A549 (cell line): ENCODE results near the gene NEAT1. TPM values are rescaled to one million over a fixed set of nuclear protein-coding genes. Genes with fewer than 3 reads are reported as not detected.

Experiments used
- ATAC-seq, 2 experiments: fragments of 200-7000 bp in 1 of 2; fragments of >200 bp in 1 of 2; cut with Nextera tagmentation in 1 of 2; cut with Tn5 transposase in 1 of 2; 3 replicates each; pipeline versions ENCODE4 v1.8.0 to v1.9.1; 2018 to 2020; ENCODE audit warnings: mild to moderate bottlenecking in 1 of 2, moderate library complexity in 1 of 2
- CTCF ChIA-PET: fragments of 300-600 bp; sonication (Branson Sonifier 250); formaldehyde crosslinking; extraction: SDS; loops from one replicate; lab custom pipeline; 2021; ENCODE audit warnings: antibody characterized with exemption, inconsistent platforms; lab: Yijun Ruan, JAX
- POLR2A ChIA-PET: fragments of 350-600 bp; formaldehyde crosslinking; extraction: SDS; loops from one replicate; lab custom pipeline; 2021; ENCODE audit warnings: antibody characterized with exemption, inconsistent platforms; lab: Yijun Ruan, JAX
- DNase-seq, 2 experiments: peaks; one replicate each; pipeline versions ENCODE4 v3.0.0 to v3.0.0-alpha.2; 2011 to 2016; ENCODE audit warnings: low read depth in 1 of 2, low spot score in 1 of 2
- FAIRE-seq: peaks from 2 replicates; lab custom pipeline; 2011; peaks lifted over from hg19 to GRCh38; lab: Jason Lieb, UNC
- H3K27ac ChIP-seq, 2 experiments: fragments of >200 bp; sonication (Bioruptor Twin); formaldehyde crosslinking; 3 replicates each; pipeline ENCODE4 v1.5.1; 2016 to 2017
- H3K4me1 ChIP-seq: fragments of >200 bp; sonication (Bioruptor Twin); formaldehyde crosslinking; 3 replicates; pipeline ENCODE4 v1.6.1; 2016
- H3K4me2 ChIP-seq: fragments of >200 bp; sonication (Bioruptor Twin); formaldehyde crosslinking; 3 replicates; pipeline ENCODE4 v1.6.1; 2016
- H3K4me3 ChIP-seq: fragments of >200 bp; sonication (Bioruptor Twin); formaldehyde crosslinking; 3 replicates; pipeline ENCODE4 v1.5.1; 2016
- H3K9me3 ChIP-seq: fragments of >200 bp; sonication (Bioruptor Twin); formaldehyde crosslinking; 3 replicates; pipeline ENCODE4 v1.6.1; 2016
- BCL3 ChIP-seq: fragments of >200 bp; sonication (Bioruptor Twin); formaldehyde crosslinking; IDR thresholded peaks from 3 replicates; pipeline ENCODE4 v1.6.1; 2016
- CBX8 ChIP-seq: fragments of 200-600 bp; sonication (generic); IDR thresholded peaks from 2 replicates; pipeline ENCODE4 v1.6.1; 2016
- CHD2 ChIP-seq: fragments of 150-350 bp; IDR thresholded peaks from 2 replicates; pipeline ENCODE4 v1.6.1; 2014; ENCODE audit warnings: low read length; ENCODE audit not compliant: partially characterized antibody
- CHD4 ChIP-seq: fragments of 200-600 bp; sonication (generic); IDR thresholded peaks from 2 replicates; pipeline ENCODE4 v1.6.1; 2016; ENCODE audit warnings: antibody characterized with exemption, mild to moderate bottlenecking, borderline replicate concordance
- CTCF ChIP-seq: fragments of >200 bp; sonication (Bioruptor Twin); formaldehyde crosslinking; IDR thresholded peaks from 3 replicates; pipeline ENCODE4 v1.5.1; 2016
- EHF ChIP-seq: fragments of 250-450 bp; sonication (Bioruptor Pico); IDR thresholded peaks from 2 replicates; pipeline ENCODE4 v1.5.0; 2020; ENCODE audit warnings: mild to moderate bottlenecking
- ELK1 ChIP-seq: fragments of 150-350 bp; IDR thresholded peaks from 2 replicates; pipeline ENCODE4 v1.6.1; 2014; ENCODE audit warnings: low read depth, mild to moderate bottlenecking, low read length
- EP300 ChIP-seq, 2 experiments: fragments of >200 bp; sonication (Bioruptor Twin); formaldehyde crosslinking; IDR thresholded peaks; 2 replicates in 1 of 2; 3 replicates in 1 of 2; pipeline ENCODE4 v1.6.1; 2016 to 2017
- FOXS1 ChIP-seq: fragments of 250-450 bp; sonication (Bioruptor Pico); IDR thresholded peaks from 2 replicates; pipeline ENCODE4 v1.5.0; 2020; ENCODE audit warnings: mild to moderate bottlenecking, moderate library complexity
- GATA3 ChIP-seq: IDR thresholded peaks from 2 replicates; pipeline ENCODE4 v1.6.1; 2012; ENCODE audit warnings: borderline replicate concordance
- HES2 ChIP-seq: fragments of >200 bp; sonication (Bioruptor Twin); formaldehyde crosslinking; IDR thresholded peaks from 2 replicates; pipeline ENCODE4 v1.6.1; 2016
- HOXB13 ChIP-seq: fragments of 250-450 bp; sonication (Bioruptor Pico); IDR thresholded peaks from 2 replicates; pipeline ENCODE4 v1.5.0; 2020; ENCODE audit warnings: low read depth, mild to moderate bottlenecking, moderate library complexity
- HOXB5 ChIP-seq: fragments of 250-450 bp; sonication (Bioruptor Pico); IDR thresholded peaks from 2 replicates; pipeline ENCODE4 v1.5.0; 2020; ENCODE audit warnings: mild to moderate bottlenecking, moderate library complexity
- JUNB ChIP-seq: fragments of >200 bp; sonication (Bioruptor Twin); formaldehyde crosslinking; IDR thresholded peaks from 2 replicates; pipeline ENCODE4 v1.6.1; 2016
- KDM5A ChIP-seq: fragments of 200-600 bp; sonication (generic); IDR thresholded peaks from 2 replicates; pipeline ENCODE4 v1.6.1; 2016; ENCODE audit warnings: antibody characterized with exemption, mild to moderate bottlenecking
- MYC ChIP-seq: IDR thresholded peaks from 2 replicates; pipeline ENCODE4 v1.6.1; 2012; ENCODE audit warnings: mild to moderate bottlenecking, inconsistent platforms, low read length, improper control_type of control experiment, borderline replicate concordance
- NFE2L2 ChIP-seq: fragments of 150-350 bp; conservative IDR thresholded peaks from 2 replicates; pipeline ENCODE4 v1.6.1; 2014; ENCODE audit warnings: low read length
- PBX3 ChIP-seq: IDR thresholded peaks from 2 replicates; pipeline ENCODE4 v1.6.1; 2012
- PHF8 ChIP-seq: fragments of 200-600 bp; sonication (generic); IDR thresholded peaks from 2 replicates; pipeline ENCODE4 v1.6.1; 2016; ENCODE audit warnings: low read depth, mild to moderate bottlenecking, antibody characterized with exemption, moderate library complexity, borderline replicate concordance
- POLR2A ChIP-seq: IDR thresholded peaks from 2 replicates; pipeline ENCODE4 v1.6.1; 2012; ENCODE audit warnings: mild to moderate bottlenecking, low read length
- POLR2AphosphoS2 ChIP-seq: conservative IDR thresholded peaks from 2 replicates; pipeline ENCODE4 v1.6.1; 2012; ENCODE audit warnings: low read length, improper control_type of control experiment, inconsistent platforms
- RCOR1 ChIP-seq: fragments of 150-350 bp; IDR thresholded peaks from 2 replicates; pipeline ENCODE4 v1.6.1; 2014; ENCODE audit warnings: antibody characterized with exemption, low read length, low read depth
- RNF2 ChIP-seq: fragments of 200-600 bp; sonication (generic); IDR thresholded peaks from 2 replicates; pipeline ENCODE4 v1.6.1; 2016; ENCODE audit warnings: low read depth, mild to moderate bottlenecking, antibody characterized with exemption, moderate library complexity, borderline replicate concordance
- SMC3 ChIP-seq: fragments of >200 bp; sonication (Bioruptor Twin); formaldehyde crosslinking; IDR thresholded peaks from 3 replicates; pipeline ENCODE4 v1.6.1; 2018; ENCODE audit warnings: inconsistent platforms
- TP53 ChIP-seq: fragments of 250-450 bp; sonication (Bioruptor Pico); IDR thresholded peaks from 2 replicates; pipeline ENCODE4 v1.5.0; 2021; ENCODE audit warnings: mild to moderate bottlenecking, moderate library complexity
- ZNF302 ChIP-seq: fragments of 250-450 bp; sonication (Bioruptor Pico); IDR thresholded peaks from 2 replicates; pipeline ENCODE4 v1.9.0; 2021; ENCODE audit warnings: inconsistent platforms, mild to moderate bottlenecking, moderate library complexity
- ZSCAN20 ChIP-seq: fragments of 250-450 bp; sonication (Bioruptor Pico); IDR thresholded peaks from 2 replicates; pipeline ENCODE4 v1.8.0; 2022; ENCODE audit warnings: mild to moderate bottlenecking, moderate library complexity
- WGBS: methylation state at CpG from one replicate; pipeline ENCODE4 v1.1.6; 2017; ENCODE audit errors: missing lambda C conversion rate; 5-methylcytosine and 5-hydroxymethylcytosine counted together
- polyA plus RNA-seq, 4 experiments: library from polyadenylated mRNA; depleted of rRNA in 3 of 4; stranded (reverse); fragments of >200 nt; fragmentation: RNase III in 1 of 4; extraction: RNeasy Plus Mini Kit Qiagen cat#74134 plus additional on column Dnase treatment in 1 of 4; gene quantifications; 2 replicates in 3 of 4; 3 replicates in 1 of 4; pipeline ENCODE4 v1.2.3, GENCODE V29; 2011 to 2017

The NEAT1 gene
- polyA plus RNA-seq, 2 of the 4 experiments (the other 2 are of a cell fraction): 314 to 1,223 TPM

- CTCF ChIA-PET: interaction anchor here (1.0 to 30.0 kb wide), 5 partner anchors 8 to 42 kb away, joined by 3 to 947 read pairs (median 3); partner anchors contain the start of gene MALAT1
These were observed 67.2 kb downstream of the NEAT1 start for GRCh38 chr11:65489706-65490320.

GRCh38 chr11:65491163-65491465, 68.5 kb downstream of the NEAT1 start:
- peak overlapping the region; percentile 77 for H3K4me2 ChIP-seq
- H3K9me3 ChIP-seq: no peaks in the 10 kb centered on the region
- ATAC-seq: no peak
- peak overlapping the region; percentile 98 to 100 for H3K27ac ChIP-seq
- peak overlapping the region; percentile 8; the same call in 1 of the 3 replicates for H3K4me3 ChIP-seq
- FAIRE-seq: no peak
- WGBS: 73% methylated on average over 3 of the region's 3 CpGs
- TF ChIP-seq CHD4 (no peak), POLR2AphosphoS2 (no peak), SMC3 (no peak), HES2 (no peak), GATA3 (no peak), ZNF302 (no peak), FOXS1 (CRISPR knock-in tag) (no peak), POLR2A (no peak), BCL3 (no peak), CBX8 (no peak), RCOR1 (no peak), EP300 (IDR thresholded peaks at IDR 0.05) (no peak), PHF8 (no peak), CTCF (no peak), KDM5A (no peak), RNF2 (no peak), EHF (CRISPR knock-in tag) (no peak)
- no peak for DNase-seq
- POLR2A ChIA-PET: interaction anchor here (1.2 to 26.7 kb wide), 6 partner anchors 12 to 71 kb away, joined by 4 to 1006 read pairs (median 58); partner anchors contain the start of genes MALAT1 and NEAT1
- CTCF ChIA-PET: interaction anchor here (0.6 to 30.0 kb wide), 7 partner anchors 8 to 124 kb away, joined by 3 to 947 read pairs (median 5); no protein-coding TSS in a partner anchor
- peaks cover 94% of the 10 kb centered on the region for H3K4me1 ChIP-seq

More at GRCh38 chr11:65489706-65490320, 67.2 kb downstream of the NEAT1 start:
- H3K9me3 ChIP-seq: no peaks in the 10 kb centered on the region
- WGBS: 49% methylated on average over 8 of the region's 8 CpGs
- H3K4me3 ChIP-seq: no peak overlapping the region
- peak in 1 of 2 experiments; percentile 40 for DNase-seq
- peak overlapping the region; percentile 98 to 100 for H3K27ac ChIP-seq
- H3K4me2 ChIP-seq: peak overlapping the region; percentile 77
- 0 out of 2 replicates have a peak, but pooled peaks have one; percentile 31 for TF ChIP-seq TP53 (CRISPR knock-in tag)
- no peak for TF ChIP-seq JUNB
- peaks cover 97% of the 10 kb centered on the region for H3K4me1 ChIP-seq
- POLR2A ChIA-PET: interaction anchor here (2.1 to 26.7 kb wide), 4 partner anchors 11 to 66 kb away, joined by 7 to 1006 read pairs (median 266); partner anchors contain the start of genes MALAT1 and NEAT1
- FAIRE-seq: no peak
- no peak for ATAC-seq

- ATAC-seq (peak; percentile 31 to 50), DNase-seq (peak; percentile 49 to 96), FAIRE-seq (no peak)
- CTCF ChIA-PET: interaction anchor here (0.6 to 30.0 kb wide), 8 partner anchors 8 to 124 kb away, joined by 3 to 947 read pairs (median 4); no protein-coding TSS in a partner anchor
- H3K4me2 ChIP-seq: peak overlapping the region; percentile 77
- no peaks in the 10 kb centered on the region for H3K9me3 ChIP-seq
- POLR2A ChIA-PET: interaction anchor here (1.0 to 26.7 kb wide), 7 partner anchors 11 to 72 kb away, joined by 4 to 1006 read pairs (median 41); partner anchors contain the start of genes MALAT1 and NEAT1
- 2% methylated on average over 17 of the region's 17 CpGs for WGBS
- peak overlapping the region; percentile 98 to 100 for H3K27ac ChIP-seq
- H3K4me1 ChIP-seq: peaks cover 94% of the 10 kb centered on the region
- peak overlapping the region; percentile 8; the same call in 1 of the 3 replicates for H3K4me3 ChIP-seq
- TF ChIP-seq CHD2 (no peak), ELK1 (no peak), NFE2L2 (no peak), HOXB13 (CRISPR knock-in tag) (no peak; the same call in 1 of the 2 replicates), HES2 (no peak), HOXB5 (CRISPR knock-in tag) (0 out of 2 replicates have a peak, but pooled peaks have one; percentile 30), PBX3 (no peak), ZSCAN20 (peak; percentile 52; the same call in 1 of the 2 replicates), MYC (peak; percentile 79), EHF (CRISPR knock-in tag) (no peak)
These were observed 69.2 kb downstream of the NEAT1 start for GRCh38 chr11:65491614-65492386.
